ENCODE data around the gene NCOA1.

GRCh38 chr2:24747299-24747698 is 256.2 kb downstream of the NCOA1 start:
- TF ChIP-seq CTCF (IDR thresholded peaks at IDR 0.05) (no peak), TCF7L2 (IDR thresholded peaks at IDR 0.05; ENCODE audit: low read depth, low read length) (no peak), POLR2AphosphoS5 (IDR thresholded peaks at IDR 0.05; ENCODE audit: low read depth, low read length) (no peak), SIN3A (IDR thresholded peaks at IDR 0.05; ENCODE audit: borderline replicate concordance, insufficient read depth, low read depth, low read length) (no peak)

All from Panc1 (cell line).